Measurements from ENCODE around the gene FGD6. TPM values are rescaled to one million over a fixed set of nuclear protein-coding genes. Genes with fewer than 3 reads are reported as not detected.
"Not testable (repeated sequence)": the region's sequence is repeated elsewhere in the genome, so short reads cannot be mapped to it uniquely, and the experiment has no call there.

FGD6 gene
- polyA plus RNA-seq, 10 donors, result 2.7 to 7.1 (median 4.4) TPM

- DNase-seq, result no peak
Measured at GRCh38 chr12:95205685-95206084, 11.6 kb downstream of the FGD6 start.

DNA sequence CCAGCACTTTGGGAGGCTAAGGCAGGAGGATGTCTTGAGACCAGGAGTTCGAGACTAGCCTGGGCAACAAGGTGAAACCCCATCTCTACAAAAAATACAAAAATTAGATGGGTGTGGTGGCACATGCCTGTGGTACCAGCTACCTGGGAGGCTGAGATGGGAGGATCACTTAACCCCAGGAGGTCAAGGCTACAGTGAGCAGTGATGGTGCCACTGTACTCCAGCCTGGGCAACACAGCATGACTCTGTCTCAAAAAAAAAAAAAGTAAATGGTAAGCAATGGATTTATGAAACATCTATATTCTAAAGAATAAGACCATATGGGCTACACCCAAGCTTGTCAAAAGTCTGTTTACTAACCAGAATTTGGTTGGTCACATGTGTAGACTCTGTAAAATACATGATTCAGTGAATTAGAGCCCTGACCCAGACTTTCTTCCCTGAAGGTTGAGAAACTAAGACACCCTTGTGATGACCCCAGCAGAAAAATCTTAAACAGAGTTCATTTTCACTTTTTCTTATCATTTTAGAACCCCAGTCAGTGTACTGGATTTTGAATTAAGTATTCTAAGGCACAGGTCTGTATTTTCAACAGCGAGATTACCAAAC lies 12.1 kb downstream of the FGD6 start:
- DNase-seq, result no peak

DNA sequence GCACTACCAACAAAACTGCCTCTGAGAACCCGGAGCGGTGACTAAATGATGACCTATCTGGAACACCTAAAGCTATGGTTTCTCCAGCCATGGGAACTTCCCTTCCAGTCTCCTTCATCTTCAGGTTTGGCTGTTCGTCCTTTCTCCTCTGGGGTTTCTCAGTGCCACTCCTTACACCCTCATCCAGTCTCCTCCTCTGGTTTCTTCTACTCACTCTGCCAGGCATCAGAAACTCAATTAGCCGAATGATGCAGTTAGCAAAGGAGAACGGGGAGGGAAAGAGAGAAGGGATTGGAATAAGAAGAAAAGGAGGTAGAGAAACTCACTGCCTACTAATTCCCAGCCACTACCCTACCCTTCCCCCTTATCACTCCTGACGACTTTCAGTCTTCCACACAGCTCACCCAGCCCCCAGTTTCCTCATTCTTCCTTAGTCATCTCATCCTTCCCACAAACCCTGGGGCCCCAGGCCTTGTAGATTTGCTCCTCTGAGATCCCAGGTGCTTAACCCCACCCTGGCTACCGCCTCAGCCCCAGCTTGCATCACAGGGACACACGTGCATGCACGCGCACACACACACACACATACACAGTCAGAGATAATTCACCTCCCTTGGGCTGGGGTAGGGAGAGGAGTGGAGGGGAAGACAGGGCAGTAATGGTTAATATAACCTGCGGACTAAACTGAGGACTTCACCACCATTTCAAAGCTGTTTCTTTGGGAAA lies 13.0 kb downstream of the FGD6 start:
- DNase-seq, result peak in 2 of 3 donors; percentile 15 to 88

- no peak for DNase-seq
Measured at GRCh38 chr12:95203487-95204030, 13.7 kb downstream of the FGD6 start.

GRCh38 chr12:95202691-95203486 lies 14.4 kb downstream of the FGD6 start:
- DNase-seq, result peak in 1 of 3 donors; percentile 22

DNA sequence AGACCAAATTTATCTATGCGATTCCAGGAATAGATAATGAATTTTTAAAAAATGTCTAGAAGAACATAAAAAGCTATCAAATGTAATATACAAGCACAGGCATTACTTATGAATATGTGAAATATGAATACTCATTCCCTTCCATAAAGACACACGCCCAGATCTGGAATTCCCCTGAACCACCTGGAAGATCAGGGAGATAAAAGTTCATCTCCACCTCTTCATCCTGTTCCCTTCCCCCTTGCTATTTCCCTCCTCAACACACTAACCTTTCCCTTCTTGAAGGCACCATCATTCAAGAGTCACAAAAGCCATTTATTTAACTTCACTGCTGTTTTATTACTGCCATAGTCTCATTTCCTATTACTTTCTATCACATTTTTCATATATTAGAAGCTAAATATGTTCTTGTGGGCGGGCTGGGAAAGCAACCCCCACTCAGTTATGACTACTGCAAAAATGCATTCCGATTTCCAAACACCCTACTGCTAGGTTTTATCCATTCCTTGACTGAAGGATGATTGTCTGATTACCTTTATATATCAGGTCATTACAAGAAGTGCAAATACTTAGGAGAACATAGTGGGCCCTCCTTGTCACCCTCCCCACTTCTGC lies 16.1 kb downstream of the FGD6 start:
- DNase-seq, result no peak

DNA sequence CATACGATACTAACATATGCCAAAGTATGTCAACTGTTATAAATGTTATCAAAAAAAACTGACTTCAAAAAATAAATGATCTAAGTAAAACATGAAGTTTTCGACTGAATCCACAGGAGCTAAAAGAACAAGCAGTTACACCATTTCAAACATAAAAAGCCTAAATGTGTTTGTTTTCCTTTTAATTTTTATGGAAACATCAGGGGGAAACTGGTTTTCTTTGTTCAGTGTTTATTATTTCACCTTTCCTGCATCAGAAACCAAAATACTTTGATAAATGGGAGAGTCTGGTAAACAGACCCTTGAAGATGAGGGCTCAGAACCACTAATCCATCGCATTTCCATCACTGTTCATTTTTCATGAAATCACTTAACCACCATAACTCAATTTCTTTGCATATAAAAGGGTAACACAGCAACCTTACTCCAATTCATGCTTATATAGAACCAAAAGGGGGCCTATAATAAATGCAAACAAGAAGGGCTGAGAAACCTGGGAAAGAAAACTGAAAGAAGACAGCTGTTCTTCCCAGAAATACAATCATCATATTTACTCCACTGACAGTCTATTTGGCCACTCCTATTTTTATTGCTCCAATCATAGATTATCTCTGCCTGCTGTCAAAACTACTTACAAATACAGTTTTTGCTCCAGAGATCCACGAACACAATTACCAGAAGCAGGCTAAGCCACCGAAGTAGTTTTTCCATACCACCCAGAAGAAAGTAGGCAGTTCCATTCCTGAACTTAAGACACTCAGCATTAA lies 17.0 kb downstream of the FGD6 start:
- peak in 2 of 3 donors; percentile 22 to 42 for DNase-seq

- no peak for DNase-seq
Measured at GRCh38 chr12:95198914-95199313, 18.4 kb downstream of the FGD6 start.

DNA sequence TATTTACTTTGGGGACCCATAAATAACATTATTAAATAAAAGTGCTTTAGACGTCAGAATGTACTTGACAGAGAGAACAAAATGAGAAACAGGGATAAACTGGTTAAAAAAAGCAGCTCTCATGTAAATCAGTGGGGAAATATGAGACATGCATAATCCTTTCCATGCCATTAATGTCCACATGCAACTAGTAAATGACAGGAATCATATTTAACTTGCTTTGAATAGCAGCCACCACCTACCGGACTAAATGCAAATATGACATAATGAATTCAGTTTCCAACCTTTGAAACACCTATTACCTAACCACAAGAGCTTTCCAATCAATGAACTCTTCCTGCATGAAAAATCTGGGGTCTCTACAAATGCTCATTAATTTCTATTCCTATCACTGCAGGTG lies 19.6 kb downstream of the FGD6 start:
- no peak for DNase-seq

GRCh38 chr12:95196875-95197569 lies 20.2 kb downstream of the FGD6 start:
- DNase-seq, result not testable (repeated sequence)

- no peak for DNase-seq
Measured at GRCh38 chr12:95195122-95195521, 22.1 kb downstream of the FGD6 start.

DNA sequence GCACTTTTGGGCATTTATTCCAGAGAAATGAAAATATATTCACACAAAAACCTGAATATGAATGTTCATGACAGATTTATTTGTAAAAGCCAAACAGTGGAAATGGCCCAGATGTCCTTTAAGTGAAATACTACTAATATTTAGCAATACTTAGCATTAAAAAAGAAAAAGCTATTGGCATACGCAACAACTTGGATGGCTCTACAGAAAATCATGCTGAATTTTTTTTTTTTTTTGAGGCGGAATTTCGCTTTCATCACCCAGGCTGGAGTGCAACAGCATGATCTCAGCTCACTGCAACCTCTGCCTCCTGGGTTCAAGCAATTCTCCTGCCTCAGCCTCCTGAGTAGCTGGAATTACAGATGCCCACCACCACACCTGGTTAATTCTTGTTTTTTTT lies 24.1 kb downstream of the FGD6 start:
- no peak for DNase-seq

- DNase-seq, result no peak
Measured at GRCh38 chr12:95192271-95192670, 25.0 kb downstream of the FGD6 start.

GRCh38 chr12:95191060-95191696 lies 26.1 kb downstream of the FGD6 start:
- no peak for DNase-seq

- DNase-seq, result no peak
Measured at GRCh38 chr12:95187865-95188415, 29.3 kb downstream of the FGD6 start.

DNA sequence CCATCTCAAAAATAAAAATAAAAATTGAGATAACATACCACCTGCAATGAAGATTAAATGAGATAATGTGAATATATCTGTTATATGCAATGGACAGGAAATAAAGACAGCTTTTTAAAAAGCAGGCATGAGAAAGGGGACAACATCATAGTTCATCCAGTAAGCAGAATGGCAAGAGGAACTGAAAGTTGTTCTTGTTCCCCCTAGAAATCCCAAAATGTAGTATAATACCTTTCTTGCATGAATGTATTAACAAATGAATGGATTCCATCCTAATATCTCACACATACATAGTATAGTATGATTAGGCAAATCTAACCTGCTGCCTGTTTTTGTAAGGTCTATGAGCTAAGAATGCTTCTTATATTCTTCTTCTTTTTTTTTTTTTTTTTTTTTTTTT lies 31.4 kb downstream of the FGD6 start:
- no peak for DNase-seq

DNA sequence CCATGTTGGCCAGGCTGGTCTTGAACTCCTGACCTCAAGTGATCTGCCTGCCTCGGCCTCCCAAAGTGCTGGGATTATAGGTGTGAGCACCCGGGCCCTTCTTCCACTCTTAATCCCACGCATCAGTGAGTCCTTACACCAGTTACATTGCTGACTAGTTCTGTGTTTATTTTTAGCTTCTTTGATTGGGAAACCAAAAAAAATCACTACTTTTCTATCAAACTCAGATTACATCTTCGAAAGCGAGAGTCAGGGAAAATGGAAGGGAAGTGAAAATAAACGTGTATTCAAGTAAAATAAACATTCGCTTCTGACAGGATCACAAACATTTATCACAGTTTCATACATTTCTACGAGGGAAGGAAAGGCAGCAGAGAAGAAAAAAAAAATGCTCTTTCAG lies 32.2 kb downstream of the FGD6 start:
- DNase-seq, result no peak

DNA sequence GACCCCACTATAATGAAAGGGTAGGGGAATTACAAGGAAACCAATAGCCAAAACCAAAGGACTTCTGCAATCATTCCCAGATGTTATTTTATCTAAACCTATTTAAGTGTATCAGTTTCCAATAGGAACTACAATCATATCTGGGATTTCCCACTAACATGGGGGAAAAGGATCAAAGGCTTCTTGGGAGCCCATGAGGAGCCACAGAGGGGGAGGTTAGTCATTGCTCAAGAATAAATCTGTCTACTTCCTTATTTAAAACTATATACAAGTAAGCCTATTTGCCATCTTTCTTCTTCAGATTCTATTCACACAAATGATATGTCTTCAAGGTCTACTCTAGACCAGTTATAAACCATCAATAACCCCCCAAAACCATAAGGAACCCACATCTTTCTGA lies 33.1 kb downstream of the FGD6 start:
- no peak for DNase-seq

GRCh38 chr12:95182868-95183415 lies 34.3 kb downstream of the FGD6 start:
- DNase-seq, result peak in 1 of 3 donors; percentile 66

Data from muscle of back (tissue), 11 donors.